Erythroblast (primary cell): Measurements from ENCODE around the gene FGL2.

ENCODE experiments used
- GATA1 ChIP-seq: IDR thresholded peaks from 2 replicates; pipeline ENCODE4 v1.6.1; 2011; ENCODE audit warnings: low read depth, mild to moderate bottlenecking, control low read depth, low read length, moderate library complexity
- POLR2A ChIP-seq: IDR thresholded peaks from 2 replicates; pipeline ENCODE4 v1.6.1; 2011; ENCODE audit warnings: mild to moderate bottlenecking, low read length

- TF ChIP-seq POLR2A: no peak
- no peak for TF ChIP-seq GATA1
These were observed 42.2 kb downstream of the FGL2 start for GRCh38 chr7:77157446-77157845.
